Muscle of arm (tissue), 12 donors: Measurements from ENCODE around the gene ATF6. TPM values are rescaled to one million over a fixed set of nuclear protein-coding genes. Genes with fewer than 3 reads are reported as not detected.
A peak's percentile ranks its signal among the peaks of the same experiment; 100 is the strongest.

ENCODE experiments used
- DNase-seq: peaks from one replicate; pipeline ENCODE4 v3.0.0-alpha.2; 2013
- polyA plus RNA-seq, 12 donors: library from polyadenylated mRNA; unstranded; fragments of 120-200 nt; gene quantifications; one replicate each; pipeline ENCODE4 v1.2.1, GENCODE V29; 2013; ENCODE audit not compliant: insufficient read length in 12 of 12

ATF6 gene
- polyA plus RNA-seq, 12 donors: 15.4 to 23.1 (median 19.7) TPM; not detected in 1

- DNase-seq: peak; percentile 70
Measured at GRCh38 chr1:161885003-161885402, 118.9 kb downstream of the ATF6 start.

- DNase-seq: no peak
Measured at GRCh38 chr1:161885759-161886158, 119.6 kb downstream of the ATF6 start.

- no peak for DNase-seq
Measured at GRCh38 chr1:161886589-161886988, 120.5 kb downstream of the ATF6 start.

- no peak for DNase-seq
Measured at GRCh38 chr1:161887730-161888287, 121.7 kb downstream of the ATF6 start.

GRCh38 chr1:161890574-161890973 is 124.5 kb downstream of the ATF6 start:
- no peak for DNase-seq

GRCh38 chr1:161899091-161899490 is 133.0 kb downstream of the ATF6 start:
- DNase-seq: no peak

GRCh38 chr1:161900160-161900559 is 134.0 kb downstream of the ATF6 start:
- no peak for DNase-seq

GRCh38 chr1:161902182-161902581 is 136.1 kb downstream of the ATF6 start:
- no peak for DNase-seq

GRCh38 chr1:161905269-161905884 is 139.3 kb downstream of the ATF6 start:
- no peak for DNase-seq

GRCh38 chr1:161907265-161907664 is 141.1 kb downstream of the ATF6 start:
- no peak for DNase-seq

- no peak for DNase-seq
Measured at GRCh38 chr1:161908264-161908663, 142.1 kb downstream of the ATF6 start.

GRCh38 chr1:161910604-161911003 is 144.5 kb downstream of the ATF6 start:
- DNase-seq: no peak

- DNase-seq: no peak
Measured at GRCh38 chr1:161913482-161914140, 147.5 kb downstream of the ATF6 start.

GRCh38 chr1:161914595-161914994 is 148.5 kb downstream of the ATF6 start:
- no peak for DNase-seq

GRCh38 chr1:161915051-161915503 is 149.0 kb downstream of the ATF6 start:
- no peak for DNase-seq

GRCh38 chr1:161915978-161916377 is 149.9 kb downstream of the ATF6 start:
- no peak for DNase-seq

- DNase-seq: no peak
Measured at GRCh38 chr1:161919229-161919628, 153.1 kb downstream of the ATF6 start.

- no peak for DNase-seq
Measured at GRCh38 chr1:161921491-161921890, 155.4 kb downstream of the ATF6 start.

- no peak for DNase-seq
Measured at GRCh38 chr1:161921990-161922389, 155.9 kb downstream of the ATF6 start.

GRCh38 chr1:161928056-161928455 is 161.9 kb downstream of the ATF6 start:
- no peak for DNase-seq

- no peak for DNase-seq
Measured at GRCh38 chr1:161929137-161929536, 163.0 kb downstream of the ATF6 start.

GRCh38 chr1:161930064-161930463 is 163.9 kb downstream of the ATF6 start:
- DNase-seq: no peak

GRCh38 chr1:161932668-161933067 is 166.5 kb downstream of the ATF6 start:
- no peak for DNase-seq
